ENCODE measurements around the gene PPIP5K2. TPM values are rescaled to one million over a fixed set of nuclear protein-coding genes. Genes with fewer than 3 reads are reported as not detected.
A peak's percentile ranks its signal among the peaks of the same experiment; 100 is the strongest.

PPIP5K2 gene
- total RNA-seq, 4 donors from 2014 or later = 23.9 to 64.6 (median 44.4) TPM

DNA sequence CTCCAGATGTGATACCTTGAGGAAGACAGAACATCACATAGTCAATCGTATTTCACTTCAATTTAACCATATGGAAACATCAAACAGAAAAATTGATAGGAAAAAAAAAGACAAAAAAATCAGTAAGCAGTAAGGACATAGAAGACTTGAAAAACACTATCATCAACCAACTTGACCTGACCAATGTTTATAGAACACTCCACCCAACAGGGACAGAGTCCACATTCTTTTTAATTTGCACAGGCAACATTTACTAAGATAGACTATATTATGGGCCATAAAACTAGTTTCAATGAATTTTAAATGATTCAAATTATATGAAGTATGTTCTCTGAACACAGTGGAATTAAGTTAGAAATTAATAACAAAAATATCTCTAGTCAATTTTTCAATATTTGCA lies 117.7 kb downstream of the PPIP5K2 start:
- H3K4me1 ChIP-seq = peaks cover 0 to 11% (median 3%) of the 10 kb centered on the region in 4 donors
- no peak for DNase-seq
- in situ Hi-C loops (cut with MboI; ENCODE audit: low pct_ligation_motif_present in 1 of 4, low pct_unique_long_range_greater_than_20kb in 1 of 4, low sequenced_read_pairs in 3 of 4) = loop anchor here in 1 of 4 donors (10.0 kb wide), 1 partner anchor 237 kb away; no protein-coding TSS in a partner anchor
- H3K27me3 ChIP-seq = no peaks in the 10 kb centered on the region
- 40 to 48% methylated on average over 1 of the region's 1 CpG for WGBS, 2 donors (ENCODE audit: low coverage in 1 of 2)
- peak overlapping the region; percentile 46 to 66 (median 48) for H3K27ac ChIP-seq
- H3K9me3 ChIP-seq = peaks cover 15 to 19% of the 10 kb centered on the region in 2 donors
- no peaks in the 10 kb centered on the region for H3K36me3 ChIP-seq
- H3K4me3 ChIP-seq = no peak overlapping the region
- intact Hi-C loops (cut with DNase I; ENCODE audit: low total_unique reads) = no loop called here
- TF ChIP-seq, protein P1, sequence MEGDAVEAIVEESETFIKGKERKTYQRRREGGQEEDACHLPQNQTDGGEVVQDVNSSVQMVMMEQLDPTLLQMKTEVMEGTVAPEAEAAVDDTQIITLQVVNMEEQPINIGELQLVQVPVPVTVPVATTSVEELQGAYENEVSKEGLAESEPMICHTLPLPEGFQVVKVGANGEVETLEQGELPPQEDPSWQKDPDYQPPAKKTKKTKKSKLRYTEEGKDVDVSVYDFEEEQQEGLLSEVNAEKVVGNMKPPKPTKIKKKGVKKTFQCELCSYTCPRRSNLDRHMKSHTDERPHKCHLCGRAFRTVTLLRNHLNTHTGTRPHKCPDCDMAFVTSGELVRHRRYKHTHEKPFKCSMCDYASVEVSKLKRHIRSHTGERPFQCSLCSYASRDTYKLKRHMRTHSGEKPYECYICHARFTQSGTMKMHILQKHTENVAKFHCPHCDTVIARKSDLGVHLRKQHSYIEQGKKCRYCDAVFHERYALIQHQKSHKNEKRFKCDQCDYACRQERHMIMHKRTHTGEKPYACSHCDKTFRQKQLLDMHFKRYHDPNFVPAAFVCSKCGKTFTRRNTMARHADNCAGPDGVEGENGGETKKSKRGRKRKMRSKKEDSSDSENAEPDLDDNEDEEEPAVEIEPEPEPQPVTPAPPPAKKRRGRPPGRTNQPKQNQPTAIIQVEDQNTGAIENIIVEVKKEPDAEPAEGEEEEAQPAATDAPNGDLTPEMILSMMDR (IDR thresholded peaks at IDR 0.05) = no peak
- TF ChIP-seq POLR2A (IDR thresholded peaks at IDR 0.05) = no peak
- TF ChIP-seq EP300 (IDR thresholded peaks at IDR 0.05; ENCODE audit: low read depth) = no peak
- no peak for TF ChIP-seq POLR2AphosphoS5 (IDR thresholded peaks at IDR 0.05)

DNA sequence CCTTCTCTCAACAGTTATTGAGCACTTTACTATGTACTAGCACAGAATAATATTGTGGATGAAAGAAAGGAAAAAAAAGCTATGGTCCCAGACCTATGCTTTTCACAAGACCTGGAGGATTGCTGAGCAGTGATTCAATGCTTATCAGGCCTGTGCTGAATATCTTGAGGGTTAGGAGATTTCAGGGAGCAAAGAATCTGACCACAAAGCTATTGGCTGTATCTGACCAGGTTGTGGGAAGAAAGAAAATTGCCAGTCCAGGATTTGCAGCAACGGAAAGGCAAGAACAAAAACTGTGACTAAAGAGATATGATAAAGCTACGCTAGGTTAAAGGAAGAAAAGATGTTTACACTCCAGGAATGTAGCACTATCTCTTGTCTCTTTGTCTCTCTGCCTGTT lies 123.6 kb downstream of the PPIP5K2 start:
- in situ Hi-C loops (cut with MboI; ENCODE audit: low pct_ligation_motif_present in 1 of 4, low pct_unique_long_range_greater_than_20kb in 1 of 4, low sequenced_read_pairs in 3 of 4) = no loop called here
- Histone ChIP-seq H3K36me3 (no peaks in the 10 kb centered on the region), H3K4me3 (no peak overlapping the region), H3K9me3 (peaks cover 14 to 17% of the 10 kb centered on the region in 2 donors), H3K27me3 (no peaks in the 10 kb centered on the region), H3K4me1 (peaks cover 0 to 5% (median 0%) of the 10 kb centered on the region in 4 donors), H3K27ac (no peak overlapping the region)
- intact Hi-C loops (cut with DNase I; ENCODE audit: low total_unique reads) = no loop called here
- TF ChIP-seq EP300 (IDR thresholded peaks at IDR 0.05; ENCODE audit: low read depth) = no peak
- TF ChIP-seq POLR2A (IDR thresholded peaks at IDR 0.05) = no peak
- TF ChIP-seq, protein P1 (IDR thresholded peaks at IDR 0.05) = no peak
- no peak for TF ChIP-seq POLR2AphosphoS5 (IDR thresholded peaks at IDR 0.05)
- WGBS, 2 donors (ENCODE audit: low coverage in 1 of 2) = 55 to 79% methylated on average over 2 of the region's 2 CpGs
- DNase-seq = no peak

DNA sequence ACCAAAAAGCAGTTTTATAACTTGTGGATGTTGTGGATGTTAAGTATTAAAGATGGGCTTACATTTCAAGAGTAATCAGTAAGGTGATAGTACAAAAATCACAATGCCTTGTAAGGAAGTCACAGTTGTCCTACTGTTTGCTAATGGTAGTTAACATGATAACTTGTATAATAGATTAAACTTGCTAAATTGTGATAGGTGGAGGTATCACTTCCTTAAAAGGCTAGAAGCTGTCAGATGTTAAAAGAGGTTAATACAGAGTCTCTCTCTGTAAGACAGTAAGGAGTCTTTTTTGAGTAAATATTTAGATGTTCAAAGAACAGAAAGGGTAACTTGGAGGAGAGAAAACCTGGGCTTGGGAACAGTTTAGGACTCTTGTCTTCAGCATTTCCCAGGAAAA lies 124.3 kb downstream of the PPIP5K2 start:
- H3K27me3 ChIP-seq = no peaks in the 10 kb centered on the region
- no peak for TF ChIP-seq EP300 (IDR thresholded peaks at IDR 0.05; ENCODE audit: low read depth)
- TF ChIP-seq, protein P1 (IDR thresholded peaks at IDR 0.05) = no peak
- no peak for TF ChIP-seq POLR2AphosphoS5 (IDR thresholded peaks at IDR 0.05)
- TF ChIP-seq POLR2A (IDR thresholded peaks at IDR 0.05) = no peak
- in situ Hi-C loops (cut with MboI; ENCODE audit: low pct_ligation_motif_present in 1 of 4, low pct_unique_long_range_greater_than_20kb in 1 of 4, low sequenced_read_pairs in 3 of 4) = no loop called here
- peaks cover 7 to 10% of the 10 kb centered on the region in 2 donors for H3K9me3 ChIP-seq
- no peak overlapping the region for H3K27ac ChIP-seq
- H3K4me3 ChIP-seq = no peak overlapping the region
- no peak for DNase-seq
- H3K36me3 ChIP-seq = no peaks in the 10 kb centered on the region
- peaks cover 0 to 4% (median 0%) of the 10 kb centered on the region in 4 donors for H3K4me1 ChIP-seq
- intact Hi-C loops (cut with DNase I; ENCODE audit: low total_unique reads) = no loop called here

DNA sequence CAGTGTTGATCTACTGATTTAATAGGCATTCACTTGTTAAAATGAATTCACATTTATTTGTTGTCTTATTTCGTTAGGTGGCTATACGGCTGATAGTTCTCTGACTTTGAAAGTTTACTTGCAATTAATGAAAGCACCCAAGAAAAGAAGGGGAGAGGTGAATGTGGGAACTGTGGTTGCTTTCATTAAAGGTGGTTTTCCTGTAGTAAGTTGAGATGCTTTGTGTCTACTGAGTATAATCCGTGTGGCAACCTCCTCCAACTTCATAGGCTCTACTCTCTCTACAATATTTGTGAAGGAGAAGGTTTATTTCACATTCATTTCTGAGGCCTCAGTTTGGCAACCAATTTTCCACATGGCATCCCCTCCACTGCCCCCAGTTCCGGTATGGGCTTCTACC lies 125.7 kb downstream of the PPIP5K2 start:
- no peaks in the 10 kb centered on the region for H3K9me3 ChIP-seq
- peaks cover 0 to 4% (median 0%) of the 10 kb centered on the region in 4 donors for H3K4me1 ChIP-seq
- TF ChIP-seq, protein P1 (IDR thresholded peaks at IDR 0.05) = no peak
- TF ChIP-seq EP300 (IDR thresholded peaks at IDR 0.05; ENCODE audit: low read depth) (no peak), POLR2A (IDR thresholded peaks at IDR 0.05) (no peak), POLR2AphosphoS5 (IDR thresholded peaks at IDR 0.05) (no peak)
- WGBS, 2 donors (ENCODE audit: low coverage in 1 of 2) = 81 to 87% methylated on average over 4 of the region's 4 CpGs
- in situ Hi-C loops (cut with MboI; ENCODE audit: low pct_ligation_motif_present in 1 of 4, low pct_unique_long_range_greater_than_20kb in 1 of 4, low sequenced_read_pairs in 3 of 4) = no loop called here
- no peak overlapping the region for H3K4me3 ChIP-seq
- H3K27ac ChIP-seq = no peak overlapping the region
- no peak for DNase-seq
- H3K36me3 ChIP-seq = no peaks in the 10 kb centered on the region
- intact Hi-C loops (cut with DNase I; ENCODE audit: low total_unique reads) = no loop called here
- H3K27me3 ChIP-seq = no peaks in the 10 kb centered on the region

Data from transverse colon (tissue), 4 donors.